HL-60 (cell line): ENCODE data around the gene THY1.

Source experiments
- DNase-seq, 2 experiments: peaks; one replicate each; pipeline ENCODE4 v3.0.0-alpha.2; 2010 to 2020; ENCODE audit warnings: low read depth in 1 of 2, low spot score in 1 of 2
- H3K27ac ChIP-seq: fragments of 250-450 bp; sonication (Bioruptor Pico); replicated peaks from 2 replicates; pipeline ENCODE4 v1.5.1; 2020; ENCODE audit warnings: mild to moderate bottlenecking, moderate library complexity
- H3K27me3 ChIP-seq: fragments of 250-450 bp; sonication (Bioruptor Pico); 2 replicates; pipeline ENCODE4 v1.5.1; 2021; ENCODE audit warnings: mild to moderate bottlenecking, moderate library complexity; ENCODE audit not compliant: insufficient read depth, poor library complexity, severe bottlenecking
- H3K4me3 ChIP-seq: replicated peaks from 2 replicates; pipeline ENCODE4 v1.5.1; 2011; ENCODE audit warnings: mild to moderate bottlenecking, control low read depth, low read length; ENCODE audit not compliant: insufficient read depth
- GABPA ChIP-seq: IDR thresholded peaks from 2 replicates; pipeline ENCODE4 v1.6.1; 2012; ENCODE audit warnings: low read depth
- POLR2AphosphoS5 ChIP-seq: IDR thresholded peaks from 2 replicates; pipeline ENCODE4 v1.6.1; 2012; ENCODE audit warnings: low read depth
- SPI1 ChIP-seq: IDR thresholded peaks from 2 replicates; pipeline ENCODE4 v1.6.1; 2012; ENCODE audit warnings: low read depth, mild to moderate bottlenecking, borderline replicate concordance
- TF ChIP-seq, protein P1 (sequence below): IDR thresholded peaks from 2 replicates; pipeline ENCODE4 v1.6.1; 2012; ENCODE audit warnings: low read depth; ENCODE audit not compliant: insufficient replicate concordance
- TF ChIP-seq, protein P2 (sequence below): IDR thresholded peaks from one replicate; pipeline ENCODE4 v1.5.1; 2011; ENCODE audit warnings: low read length, control low read depth, inconsistent platforms; ENCODE audit not compliant: insufficient read depth

THY1 gene

DNA sequence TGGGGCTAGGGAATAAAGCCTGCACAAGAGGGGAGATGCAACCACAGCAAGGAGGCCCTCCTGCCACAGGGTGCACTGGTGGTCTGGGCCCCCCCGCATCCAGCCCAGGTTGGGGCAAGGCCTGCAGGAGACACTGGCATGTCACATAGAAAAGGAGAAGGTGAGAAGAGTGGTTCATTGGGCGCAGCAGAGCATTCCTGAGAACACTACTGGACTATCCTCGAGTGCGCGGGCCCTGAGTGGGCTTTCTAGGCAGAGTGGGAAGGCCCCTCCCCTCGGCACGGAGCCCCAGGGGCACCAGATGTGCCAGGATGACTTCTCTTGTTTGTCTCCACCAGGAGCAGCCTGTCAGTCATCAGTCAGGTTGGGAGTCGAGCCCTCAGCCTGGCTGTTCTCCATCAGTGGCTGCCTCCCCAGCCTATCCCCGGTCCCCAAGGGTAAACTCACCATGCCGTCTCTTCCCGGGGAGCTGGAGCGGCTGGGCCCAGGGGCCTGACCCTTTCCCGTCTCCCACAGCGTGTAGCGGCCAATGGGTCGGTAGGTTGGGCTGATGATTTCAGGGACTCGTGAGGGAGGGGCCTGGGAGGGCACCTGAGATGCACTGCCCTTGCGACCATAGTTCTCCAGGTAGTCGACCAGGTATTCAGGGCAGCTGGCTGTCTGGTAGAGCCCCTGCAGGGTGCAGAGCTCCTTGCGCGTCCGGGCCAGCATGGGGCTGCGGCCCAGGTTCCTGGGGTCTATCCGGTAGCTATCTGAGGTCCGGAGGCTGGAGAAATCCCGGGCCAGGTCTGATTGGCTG is 50.5 kb downstream of the THY1 start:
- no peak for DNase-seq
- TF ChIP-seq GABPA, result no peak
- Histone ChIP-seq H3K27me3 (peaks cover 2% of the 10 kb centered on the region), H3K4me3 (no peak overlapping the region), H3K27ac (no peak overlapping the region)

DNA sequence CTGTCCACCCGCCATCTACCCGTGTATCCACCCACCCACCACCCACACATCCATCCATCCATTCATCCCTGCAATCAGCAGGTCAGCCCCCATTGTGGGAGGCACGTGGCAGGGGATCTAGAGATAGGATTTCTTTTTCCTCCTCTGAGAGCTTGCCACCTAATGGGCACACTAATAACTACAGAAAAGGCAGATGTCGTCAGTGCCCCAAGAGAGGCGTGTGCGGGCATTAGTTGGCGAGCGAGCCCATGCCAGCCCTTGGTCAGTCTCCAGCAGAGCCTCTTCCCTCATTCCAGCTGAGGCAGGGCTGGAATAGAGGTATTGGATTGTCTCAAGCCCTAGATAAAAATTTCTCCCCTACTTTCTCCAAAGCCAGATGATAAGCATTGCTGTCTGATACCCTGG is 51.2 kb downstream of the THY1 start:
- no peak for DNase-seq
- no peak for TF ChIP-seq POLR2AphosphoS5
- TF ChIP-seq, protein P1, sequence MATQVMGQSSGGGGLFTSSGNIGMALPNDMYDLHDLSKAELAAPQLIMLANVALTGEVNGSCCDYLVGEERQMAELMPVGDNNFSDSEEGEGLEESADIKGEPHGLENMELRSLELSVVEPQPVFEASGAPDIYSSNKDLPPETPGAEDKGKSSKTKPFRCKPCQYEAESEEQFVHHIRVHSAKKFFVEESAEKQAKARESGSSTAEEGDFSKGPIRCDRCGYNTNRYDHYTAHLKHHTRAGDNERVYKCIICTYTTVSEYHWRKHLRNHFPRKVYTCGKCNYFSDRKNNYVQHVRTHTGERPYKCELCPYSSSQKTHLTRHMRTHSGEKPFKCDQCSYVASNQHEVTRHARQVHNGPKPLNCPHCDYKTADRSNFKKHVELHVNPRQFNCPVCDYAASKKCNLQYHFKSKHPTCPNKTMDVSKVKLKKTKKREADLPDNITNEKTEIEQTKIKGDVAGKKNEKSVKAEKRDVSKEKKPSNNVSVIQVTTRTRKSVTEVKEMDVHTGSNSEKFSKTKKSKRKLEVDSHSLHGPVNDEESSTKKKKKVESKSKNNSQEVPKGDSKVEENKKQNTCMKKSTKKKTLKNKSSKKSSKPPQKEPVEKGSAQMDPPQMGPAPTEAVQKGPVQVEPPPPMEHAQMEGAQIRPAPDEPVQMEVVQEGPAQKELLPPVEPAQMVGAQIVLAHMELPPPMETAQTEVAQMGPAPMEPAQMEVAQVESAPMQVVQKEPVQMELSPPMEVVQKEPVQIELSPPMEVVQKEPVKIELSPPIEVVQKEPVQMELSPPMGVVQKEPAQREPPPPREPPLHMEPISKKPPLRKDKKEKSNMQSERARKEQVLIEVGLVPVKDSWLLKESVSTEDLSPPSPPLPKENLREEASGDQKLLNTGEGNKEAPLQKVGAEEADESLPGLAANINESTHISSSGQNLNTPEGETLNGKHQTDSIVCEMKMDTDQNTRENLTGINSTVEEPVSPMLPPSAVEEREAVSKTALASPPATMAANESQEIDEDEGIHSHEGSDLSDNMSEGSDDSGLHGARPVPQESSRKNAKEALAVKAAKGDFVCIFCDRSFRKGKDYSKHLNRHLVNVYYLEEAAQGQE, result no peak
- TF ChIP-seq, protein P2, sequence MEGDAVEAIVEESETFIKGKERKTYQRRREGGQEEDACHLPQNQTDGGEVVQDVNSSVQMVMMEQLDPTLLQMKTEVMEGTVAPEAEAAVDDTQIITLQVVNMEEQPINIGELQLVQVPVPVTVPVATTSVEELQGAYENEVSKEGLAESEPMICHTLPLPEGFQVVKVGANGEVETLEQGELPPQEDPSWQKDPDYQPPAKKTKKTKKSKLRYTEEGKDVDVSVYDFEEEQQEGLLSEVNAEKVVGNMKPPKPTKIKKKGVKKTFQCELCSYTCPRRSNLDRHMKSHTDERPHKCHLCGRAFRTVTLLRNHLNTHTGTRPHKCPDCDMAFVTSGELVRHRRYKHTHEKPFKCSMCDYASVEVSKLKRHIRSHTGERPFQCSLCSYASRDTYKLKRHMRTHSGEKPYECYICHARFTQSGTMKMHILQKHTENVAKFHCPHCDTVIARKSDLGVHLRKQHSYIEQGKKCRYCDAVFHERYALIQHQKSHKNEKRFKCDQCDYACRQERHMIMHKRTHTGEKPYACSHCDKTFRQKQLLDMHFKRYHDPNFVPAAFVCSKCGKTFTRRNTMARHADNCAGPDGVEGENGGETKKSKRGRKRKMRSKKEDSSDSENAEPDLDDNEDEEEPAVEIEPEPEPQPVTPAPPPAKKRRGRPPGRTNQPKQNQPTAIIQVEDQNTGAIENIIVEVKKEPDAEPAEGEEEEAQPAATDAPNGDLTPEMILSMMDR, result peak; percentile 23
- no peak for TF ChIP-seq GABPA
- TF ChIP-seq SPI1, result no peak
- no peak overlapping the region for H3K27ac ChIP-seq

DNA sequence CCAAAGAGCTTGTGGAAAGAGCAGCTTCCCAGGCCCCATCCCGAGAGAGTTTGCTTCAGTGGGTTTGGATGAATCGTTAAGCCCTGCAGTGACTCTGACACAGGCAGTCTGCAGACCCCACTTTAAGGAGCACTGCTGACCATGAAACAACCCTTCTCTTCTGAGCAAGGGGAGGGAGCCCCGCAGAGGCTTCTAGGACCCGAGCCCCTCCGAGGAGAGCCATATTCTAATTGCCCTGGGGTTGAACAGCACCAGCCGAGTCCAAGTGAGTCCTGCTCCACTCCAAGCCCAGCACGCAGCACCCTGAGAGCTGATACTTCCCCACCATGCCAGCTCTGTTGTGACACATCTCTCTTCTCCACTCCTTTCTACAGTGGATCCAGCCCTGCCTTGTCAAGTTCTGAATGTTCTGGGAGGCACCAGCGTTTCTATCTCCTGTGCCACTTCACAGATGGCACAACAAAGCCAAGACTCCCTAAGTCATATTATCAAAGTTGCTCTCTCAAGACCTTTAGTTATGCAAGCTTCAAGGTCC is 51.8 kb downstream of the THY1 start:
- Histone ChIP-seq H3K27ac (no peak overlapping the region), H3K4me3 (no peak overlapping the region), H3K27me3 (peaks cover 2% of the 10 kb centered on the region)
- TF ChIP-seq, protein P1, result no peak
- no peak for TF ChIP-seq SPI1
- no peak for DNase-seq

More for the DNA sequence above, 51.2 kb downstream of the THY1 start:
- Histone ChIP-seq H3K4me3 (no peak overlapping the region), H3K27me3 (peaks cover 2% of the 10 kb centered on the region)

DNA sequence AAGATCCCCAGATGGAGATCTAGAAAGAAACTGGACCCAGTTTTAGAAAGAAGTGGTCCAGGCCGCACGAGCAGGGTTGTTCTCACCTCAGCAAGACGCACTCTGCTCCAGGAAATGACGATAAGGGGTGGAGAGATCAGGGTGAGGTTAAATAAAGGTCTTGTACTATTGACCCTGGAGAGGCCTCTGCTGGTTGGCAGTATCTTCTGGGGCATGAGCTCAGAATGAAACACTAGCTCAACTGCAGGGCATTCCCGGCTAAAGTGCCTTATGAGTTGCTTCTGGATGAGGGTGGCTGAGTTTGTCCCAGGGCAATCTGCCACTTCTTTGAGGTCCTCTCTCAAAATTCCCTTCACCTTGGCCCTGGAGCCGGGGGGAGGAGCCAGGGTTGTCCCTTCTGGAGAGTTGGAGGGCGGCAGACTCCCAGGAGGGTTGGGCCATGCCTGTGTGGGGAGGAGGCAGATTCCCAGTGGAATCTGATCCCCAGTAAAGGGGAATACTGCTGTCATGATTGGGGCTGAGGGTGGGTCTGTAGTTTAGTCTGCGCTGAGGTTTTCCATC is 52.4 kb downstream of the THY1 start:
- no peak for DNase-seq
- TF ChIP-seq, protein P2, result no peak
- TF ChIP-seq SPI1, result no peak
- no peak for TF ChIP-seq GABPA
- TF ChIP-seq POLR2AphosphoS5, result no peak
- TF ChIP-seq, protein P1, result no peak
- H3K27ac ChIP-seq, result no peak overlapping the region

More for the DNA sequence above, 52.4 kb downstream of the THY1 start:
- H3K27me3 ChIP-seq, result peaks cover 2% of the 10 kb centered on the region
- no peak overlapping the region for H3K4me3 ChIP-seq
